K562 (cell line): ENCODE results near the gene FIZ1. TPM values are rescaled to one million over a fixed set of nuclear protein-coding genes. Genes with fewer than 3 reads are reported as not detected.

Source experiments
- BDP1 ChIP-seq: IDR thresholded peaks from 3 replicates; pipeline ENCODE4 v1.6.1; 2011; ENCODE audit not compliant: insufficient read length, insufficient read depth
- CBFA2T2 ChIP-seq: fragments of 450-650 bp; conservative IDR thresholded peaks from 2 replicates; pipeline ENCODE4 v1.6.1; 2017; ENCODE audit warnings: mild to moderate bottlenecking
- CEBPB ChIP-seq: fragments of 450-650 bp; IDR thresholded peaks from 2 replicates; pipeline ENCODE4 v1.6.1; 2016; ENCODE audit warnings: missing genetic modification characterization, missing compliant biosample characterization
- COPS2 ChIP-seq: fragments of 450-650 bp; conservative IDR thresholded peaks from 2 replicates; pipeline ENCODE4 v1.6.1; 2016; ENCODE audit warnings: mild to moderate bottlenecking, moderate library complexity
- DPF2 ChIP-seq: fragments of 450-650 bp; IDR thresholded peaks from 2 replicates; pipeline ENCODE4 v1.6.1; 2016
- ESRRA ChIP-seq: fragments of 450-650 bp; IDR thresholded peaks from 2 replicates; pipeline ENCODE4 v1.6.1; 2014; ENCODE audit warnings: low read depth, mild to moderate bottlenecking, moderate library complexity, borderline replicate concordance
- GABPB1 ChIP-seq: sonication (generic); formaldehyde crosslinking; IDR thresholded peaks from 2 replicates; pipeline ENCODE4 v1.8.0; 2022; ENCODE audit warnings: mild to moderate bottlenecking, missing genetic modification reagents
- GTF2E2 ChIP-seq: fragments of 200-800 bp; sonication (Bioruptor generic); IDR thresholded peaks from 2 replicates; pipeline ENCODE4 v1.6.1; 2016; ENCODE audit warnings: missing genetic modification characterization, missing compliant biosample characterization
- HDAC2 ChIP-seq: fragments of 450-650 bp; IDR thresholded peaks from 2 replicates; pipeline ENCODE4 v1.6.1; 2016; ENCODE audit warnings: mild to moderate bottlenecking
- IRF2 ChIP-seq: sonication (generic); formaldehyde crosslinking; IDR thresholded peaks from 2 replicates; pipeline ENCODE4 v1.8.1; 2022; ENCODE audit warnings: mild to moderate bottlenecking, missing genetic modification reagents
- KAT8 ChIP-seq: fragments of 450-650 bp; IDR thresholded peaks from 2 replicates; pipeline ENCODE4 v1.6.1; 2016; ENCODE audit warnings: low read depth, mild to moderate bottlenecking
- KDM1A ChIP-seq, 2 experiments: fragments of 450-650 bp; IDR thresholded peaks; 2 replicates each; pipeline ENCODE4 v1.6.1; 2016; ENCODE audit warnings: mild to moderate bottlenecking in 2 of 2
- LEF1 ChIP-seq: fragments of 450-650 bp; IDR thresholded peaks from 2 replicates; pipeline ENCODE4 v1.6.1; 2016; ENCODE audit warnings: mild to moderate bottlenecking
- MAX ChIP-seq: sonication (generic); formaldehyde crosslinking; IDR thresholded peaks from 2 replicates; pipeline ENCODE4 v1.9.0; 2022; ENCODE audit warnings: mild to moderate bottlenecking, missing genetic modification reagents
- MLLT1 ChIP-seq, 2 experiments: fragments of 450-650 bp; IDR thresholded peaks; 2 replicates each; pipeline ENCODE4 v1.6.1; 2016
- SAFB ChIP-seq: fragments of 200-400 bp; formaldehyde crosslinking; IDR thresholded peaks from 2 replicates; pipeline ENCODE4 v1.6.1; 2017; ENCODE audit warnings: low read depth, low read length, borderline replicate concordance
- TBP ChIP-seq: optimal IDR thresholded peaks from 2 replicates; pipeline ENCODE3; 2011; ENCODE audit warnings: low read depth, low read length, improper control_type of control experiment
- TFAP4 ChIP-seq: sonication (generic); formaldehyde crosslinking; IDR thresholded peaks from 2 replicates; pipeline ENCODE4 v1.8.0; 2022; ENCODE audit warnings: missing genetic modification reagents, mild to moderate bottlenecking, moderate library complexity, borderline replicate concordance
- ZBED1 ChIP-seq: IDR thresholded peaks from 2 replicates; pipeline ENCODE4 v1.6.1; 2014
- ZBTB26 ChIP-seq: fragments of 450-650 bp; formaldehyde crosslinking; IDR thresholded peaks from 2 replicates; pipeline ENCODE4 v1.4.0; 2022; ENCODE audit warnings: missing genetic modification characterization
- ZNF224 ChIP-seq: sonication (generic); formaldehyde crosslinking; IDR thresholded peaks from 2 replicates; pipeline ENCODE4 v1.8.0; 2022; ENCODE audit warnings: mild to moderate bottlenecking, missing genetic modification reagents
- ZNF444 ChIP-seq: fragments of 250-450 bp; sonication (Bioruptor Pico); IDR thresholded peaks from 2 replicates; pipeline ENCODE4 v1.4.0; 2020; ENCODE audit warnings: mild to moderate bottlenecking, moderate library complexity
- ZSCAN32 ChIP-seq: fragments of 450-650 bp; formaldehyde crosslinking; IDR thresholded peaks from 2 replicates; pipeline ENCODE4 v1.4.0; 2020; ENCODE audit warnings: mild to moderate bottlenecking, moderate library complexity
- polyA plus RNA-seq, 8 experiments: library from polyadenylated mRNA; depleted of rRNA in 4 of 8; stranded (reverse) in 5 of 8; unstranded in 3 of 8; fragments of >200 nt; fragmentation: Nextera tagmentation in 2 of 8; fragmentation: Illumina TruSeq in 1 of 8; extraction: Ambion mirVana in 2 of 8; extraction: Trizol in 1 of 8; gene quantifications; 2 replicates each; pipeline versions ENCODE4 v1.2.1 to v1.2.3, GENCODE V29; 2011 to 2014; ENCODE audit warnings: inconsistent platforms in 1 of 8, missing spikeins in 1 of 8
- total RNA-seq, 7 experiments: library from RNA; depleted of rRNA in 6 of 7; stranded (reverse); fragments of >200 nt in 6 of 7; fragmentation: Illumina TruSeq in 2 of 7; extraction: Trizol in 2 of 7; gene quantifications; 2 replicates each; pipeline versions ENCODE4 v1.2.1 to v1.2.3, GENCODE V29; 2011 to 2021; ENCODE audit warnings: low replicate concordance in 1 of 7
- TF ChIP-seq, protein P1 (sequence below): fragments of 250-450 bp; sonication (Bioruptor Pico); IDR thresholded peaks from 2 replicates; pipeline ENCODE4 v1.9.0; 2021; ENCODE audit warnings: mild to moderate bottlenecking
- TF ChIP-seq, protein P2 (sequence below), 3 experiments: IDR thresholded peaks in 2 of 3; conservative IDR thresholded peaks in 1 of 3; 2 replicates each; pipeline ENCODE4 v1.5.1; 2011 to 2012; ENCODE audit warnings: low read length in 3 of 3, mild to moderate bottlenecking in 3 of 3, control low read depth in 2 of 3, improper control_type of control experiment in 1 of 3, inconsistent platforms in 1 of 3, low read depth in 1 of 3, mixed read lengths in 1 of 3, moderate library complexity in 1 of 3; ENCODE audit not compliant: insufficient read depth in 2 of 3
- TF ChIP-seq, protein P3 (sequence below): sonication (generic); IDR thresholded peaks from 2 replicates; pipeline ENCODE4 v1.6.1; 2016

FIZ1 gene
- total and polyA plus RNA-seq, 9 of the 15 experiments (the other 6 are each of a cell fraction or from before 2014, with no cell fraction given) = 0.79 to 17.5 (median 5.5) TPM

GRCh38 chr19:55599468-55599841 lies at the start of gene FIZ1 (continued):
- TF ChIP-seq CEBPB (tag) (no peak), ZNF224 (CRISPR knock-in tag) (no peak), GTF2E2 (tag) (peak; percentile 70; the same call in 1 of the 2 replicates), MLLT1 (IDR thresholded peaks at IDR 0.05) (no peak), LEF1 (peak; percentile 80; the same call in 1 of the 2 replicates), HDAC2 (no peak), DPF2 (no peak), TFAP4 (CRISPR knock-in tag) (peak; percentile 57; the same call in 1 of the 2 replicates), KDM1A (IDR thresholded peaks at IDR 0.05) (no peak), GABPB1 (CRISPR knock-in tag) (peak; percentile 94), KAT8 (no peak; the same call in 1 of the 2 replicates), ZBTB26 (CRISPR knock-in tag) (no peak), COPS2 (no peak), ZSCAN32 (CRISPR knock-in tag) (no peak), CBFA2T2 (no peak), ZBED1 (no peak), IRF2 (CRISPR knock-in tag) (no peak), MAX (CRISPR knock-in tag) (peak; percentile 64; the same call in 1 of the 2 replicates), SAFB (no peak), ESRRA (peak; percentile 32; the same call in 1 of the 2 replicates), BDP1 (no peak), TBP (no peak), ZNF444 (no peak)
- TF ChIP-seq, protein P1, sequence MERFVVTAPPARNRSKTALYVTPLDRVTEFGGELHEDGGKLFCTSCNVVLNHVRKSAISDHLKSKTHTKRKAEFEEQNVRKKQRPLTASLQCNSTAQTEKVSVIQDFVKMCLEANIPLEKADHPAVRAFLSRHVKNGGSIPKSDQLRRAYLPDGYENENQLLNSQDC (CRISPR knock-in tag) = no peak
- TF ChIP-seq, protein P2, sequence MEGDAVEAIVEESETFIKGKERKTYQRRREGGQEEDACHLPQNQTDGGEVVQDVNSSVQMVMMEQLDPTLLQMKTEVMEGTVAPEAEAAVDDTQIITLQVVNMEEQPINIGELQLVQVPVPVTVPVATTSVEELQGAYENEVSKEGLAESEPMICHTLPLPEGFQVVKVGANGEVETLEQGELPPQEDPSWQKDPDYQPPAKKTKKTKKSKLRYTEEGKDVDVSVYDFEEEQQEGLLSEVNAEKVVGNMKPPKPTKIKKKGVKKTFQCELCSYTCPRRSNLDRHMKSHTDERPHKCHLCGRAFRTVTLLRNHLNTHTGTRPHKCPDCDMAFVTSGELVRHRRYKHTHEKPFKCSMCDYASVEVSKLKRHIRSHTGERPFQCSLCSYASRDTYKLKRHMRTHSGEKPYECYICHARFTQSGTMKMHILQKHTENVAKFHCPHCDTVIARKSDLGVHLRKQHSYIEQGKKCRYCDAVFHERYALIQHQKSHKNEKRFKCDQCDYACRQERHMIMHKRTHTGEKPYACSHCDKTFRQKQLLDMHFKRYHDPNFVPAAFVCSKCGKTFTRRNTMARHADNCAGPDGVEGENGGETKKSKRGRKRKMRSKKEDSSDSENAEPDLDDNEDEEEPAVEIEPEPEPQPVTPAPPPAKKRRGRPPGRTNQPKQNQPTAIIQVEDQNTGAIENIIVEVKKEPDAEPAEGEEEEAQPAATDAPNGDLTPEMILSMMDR (IDR thresholded peaks at IDR 0.05 in 2 of 3, conservative IDR thresholded peaks at IDR 0.05 in 1 of 3; ENCODE audit: insufficient read depth in 2 of 3, low read depth in 1 of 3, low read length in 3 of 3) = no peak
- TF ChIP-seq, protein P3, sequence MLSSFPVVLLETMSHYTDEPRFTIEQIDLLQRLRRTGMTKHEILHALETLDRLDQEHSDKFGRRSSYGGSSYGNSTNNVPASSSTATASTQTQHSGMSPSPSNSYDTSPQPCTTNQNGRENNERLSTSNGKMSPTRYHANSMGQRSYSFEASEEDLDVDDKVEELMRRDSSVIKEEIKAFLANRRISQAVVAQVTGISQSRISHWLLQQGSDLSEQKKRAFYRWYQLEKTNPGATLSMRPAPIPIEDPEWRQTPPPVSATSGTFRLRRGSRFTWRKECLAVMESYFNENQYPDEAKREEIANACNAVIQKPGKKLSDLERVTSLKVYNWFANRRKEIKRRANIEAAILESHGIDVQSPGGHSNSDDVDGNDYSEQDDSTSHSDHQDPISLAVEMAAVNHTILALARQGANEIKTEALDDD = no peak
